Fibroblast of the conjunctiva (primary cell): ENCODE data around the gene RNF207.

ENCODE experiments used
- DNase-seq: peaks from one replicate; pipeline ENCODE4 v3.0.0-alpha.2; 2010; ENCODE audit warnings: low read depth

The RNF207 gene, protein sequence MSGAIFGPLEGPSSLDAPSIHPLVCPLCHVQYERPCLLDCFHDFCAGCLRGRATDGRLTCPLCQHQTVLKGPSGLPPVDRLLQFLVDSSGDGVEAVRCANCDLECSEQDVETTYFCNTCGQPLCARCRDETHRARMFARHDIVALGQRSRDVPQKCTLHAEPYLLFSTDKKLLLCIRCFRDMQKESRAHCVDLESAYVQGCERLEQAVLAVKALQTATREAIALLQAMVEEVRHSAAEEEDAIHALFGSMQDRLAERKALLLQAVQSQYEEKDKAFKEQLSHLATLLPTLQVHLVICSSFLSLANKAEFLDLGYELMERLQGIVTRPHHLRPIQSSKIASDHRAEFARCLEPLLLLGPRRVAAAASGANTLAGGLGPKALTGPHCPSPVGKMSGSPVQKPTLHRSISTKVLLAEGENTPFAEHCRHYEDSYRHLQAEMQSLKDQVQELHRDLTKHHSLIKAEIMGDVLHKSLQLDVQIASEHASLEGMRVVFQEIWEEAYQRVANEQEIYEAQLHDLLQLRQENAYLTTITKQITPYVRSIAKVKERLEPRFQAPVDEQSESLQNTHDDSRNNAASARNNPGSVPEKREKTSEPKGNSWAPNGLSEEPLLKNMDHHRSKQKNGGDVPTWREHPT

DNA sequence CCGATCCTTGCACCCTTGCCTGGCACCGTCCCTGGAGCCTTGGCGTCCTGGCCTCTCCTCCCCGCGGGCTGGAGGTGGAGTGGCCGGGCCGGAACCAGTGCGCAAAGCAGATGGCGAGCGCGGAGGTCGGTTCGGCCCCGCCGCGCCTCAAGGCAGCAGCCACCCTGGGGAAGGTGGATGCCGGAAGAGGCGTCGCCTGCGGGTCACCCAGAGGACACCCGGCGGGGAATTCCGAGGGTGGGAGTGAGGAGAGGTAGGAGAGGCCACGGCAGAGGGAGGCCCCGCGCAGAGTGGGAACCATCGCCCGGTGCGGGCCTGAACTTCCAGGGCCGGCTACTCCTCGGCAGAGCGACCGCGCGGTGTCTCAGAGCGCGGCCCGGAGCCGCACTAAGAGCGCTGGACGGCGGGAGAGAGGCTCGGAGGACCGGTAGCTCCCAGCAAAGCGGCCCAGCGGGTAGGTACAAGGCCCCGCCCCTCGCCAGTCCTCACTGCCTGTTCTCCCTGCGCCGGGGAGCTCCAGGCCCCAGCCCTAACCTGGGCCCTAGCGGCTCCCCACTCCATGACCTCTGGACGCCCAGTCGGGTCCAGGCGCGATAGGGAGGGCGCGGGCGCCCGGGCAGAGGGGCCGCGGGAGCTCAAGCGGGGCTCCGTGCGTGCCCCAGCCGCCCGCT lies at the start of gene RNF207:
RNF207 (plus strand) TSS at position 271 of the 671 bp plus-strand sequence. CDS start 417 bp downstream, outside the sequence.
- DNase-seq = no peak

DNA sequence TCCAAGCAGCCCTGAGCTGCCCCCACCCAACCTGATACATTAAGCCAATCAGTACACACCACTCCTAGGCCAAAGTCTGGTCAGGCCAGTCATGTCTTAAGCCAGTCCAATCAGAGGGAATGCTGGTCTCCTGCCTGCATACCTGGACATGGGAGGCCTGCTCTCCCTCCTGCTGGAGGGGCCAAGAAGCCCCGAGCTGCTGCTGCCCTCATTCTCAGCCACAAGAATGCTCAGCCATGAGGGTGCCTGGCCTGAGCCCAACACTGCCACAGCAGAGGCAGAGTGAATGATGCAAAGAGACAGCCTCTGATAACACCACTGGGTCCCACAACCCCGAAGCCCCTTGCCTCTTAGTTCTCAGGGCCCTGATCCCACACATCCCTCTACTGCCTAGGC lies 48.8 kb upstream of the RNF207 start:
- DNase-seq = no peak

DNA sequence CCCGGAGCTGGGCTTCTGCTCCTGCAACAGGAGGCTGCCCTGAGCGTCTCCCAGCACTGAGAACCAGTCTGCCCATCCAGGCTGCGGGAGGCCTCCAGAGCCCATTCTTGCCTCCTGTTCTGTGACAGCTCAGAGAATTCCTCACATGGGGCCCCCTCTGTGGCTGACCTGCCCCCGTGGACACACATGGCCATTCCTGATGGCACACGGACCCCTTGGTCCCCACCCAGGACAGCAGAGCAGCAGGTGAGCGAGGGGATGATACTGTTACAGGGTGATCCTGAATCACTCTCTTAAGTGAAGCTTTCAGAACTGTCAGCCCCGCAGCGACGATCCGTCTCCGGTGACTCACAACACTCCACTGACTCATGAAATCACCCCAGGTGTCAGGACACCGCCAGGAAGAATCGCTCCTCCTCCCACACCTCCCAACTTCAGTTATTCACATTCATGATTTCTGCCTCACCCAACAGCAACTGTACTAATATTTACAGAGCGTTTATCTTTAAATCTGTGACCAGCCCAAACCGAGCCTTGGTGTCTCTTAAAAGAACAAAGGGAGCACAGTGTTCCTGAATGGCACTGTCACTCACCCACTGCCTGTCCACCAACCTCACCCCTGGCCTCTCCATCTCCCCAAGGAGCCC lies 48.3 kb upstream of the RNF207 start:
- DNase-seq = no peak

DNA sequence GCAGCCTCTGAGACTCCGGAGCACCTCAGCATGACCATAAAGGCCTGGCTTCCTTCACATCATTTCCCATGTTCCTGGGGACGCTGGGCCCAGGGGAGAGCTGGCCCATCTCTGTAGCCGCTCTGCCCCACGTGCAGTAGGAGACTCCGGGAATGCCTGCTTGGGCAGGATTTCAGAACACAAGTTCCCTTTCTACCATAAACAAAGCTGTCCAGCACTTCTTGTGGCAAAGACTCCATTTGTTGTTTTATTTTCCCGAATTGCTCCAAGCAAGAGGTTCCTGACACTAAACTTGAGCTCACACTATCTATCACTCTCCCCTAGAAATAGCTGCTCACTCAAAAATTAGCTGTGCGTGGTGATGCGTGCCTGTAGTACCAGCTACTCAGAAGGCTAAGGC lies 47.7 kb upstream of the RNF207 start:
- no peak for DNase-seq

DNA sequence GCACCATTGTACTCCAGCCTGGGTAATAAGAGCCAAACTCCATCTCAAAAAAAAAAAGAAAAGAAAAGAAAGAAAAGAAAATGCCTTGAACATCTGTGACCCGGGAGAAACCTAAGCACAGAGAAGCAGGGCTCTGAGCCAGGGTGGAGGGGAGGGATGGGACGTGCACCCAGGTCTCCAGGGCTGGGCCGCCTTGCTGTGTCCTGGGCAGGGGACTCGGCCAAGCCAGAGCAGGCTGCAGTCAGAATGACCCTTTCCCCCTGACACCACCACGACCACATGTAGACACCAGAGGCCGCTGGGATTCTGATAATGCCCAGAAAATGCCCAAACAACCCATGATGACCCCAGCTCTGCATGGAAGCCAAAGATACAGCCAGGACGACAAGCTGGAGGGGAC lies 43.6 kb upstream of the RNF207 start:
- DNase-seq = no peak

DNA sequence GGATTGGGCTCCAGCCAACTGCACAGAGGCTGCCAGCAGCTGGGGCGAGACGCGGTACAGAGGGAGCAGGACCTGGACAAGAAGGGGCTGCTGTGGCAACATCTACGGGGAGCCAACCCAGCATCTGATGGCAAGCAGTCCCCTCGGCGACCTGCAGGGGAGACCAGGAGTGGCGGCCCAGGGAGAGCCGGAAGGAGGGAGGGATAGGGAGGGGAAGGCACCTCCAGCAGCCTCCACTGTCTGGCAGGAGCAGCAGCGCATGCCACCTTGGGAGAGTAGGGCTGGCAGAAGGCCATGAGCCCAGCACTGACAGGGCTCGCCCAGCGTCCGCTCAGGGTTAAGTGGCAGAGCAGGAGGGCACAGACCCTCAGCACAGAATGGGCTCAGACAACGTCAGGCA lies 43.1 kb upstream of the RNF207 start:
- no peak for DNase-seq

DNA sequence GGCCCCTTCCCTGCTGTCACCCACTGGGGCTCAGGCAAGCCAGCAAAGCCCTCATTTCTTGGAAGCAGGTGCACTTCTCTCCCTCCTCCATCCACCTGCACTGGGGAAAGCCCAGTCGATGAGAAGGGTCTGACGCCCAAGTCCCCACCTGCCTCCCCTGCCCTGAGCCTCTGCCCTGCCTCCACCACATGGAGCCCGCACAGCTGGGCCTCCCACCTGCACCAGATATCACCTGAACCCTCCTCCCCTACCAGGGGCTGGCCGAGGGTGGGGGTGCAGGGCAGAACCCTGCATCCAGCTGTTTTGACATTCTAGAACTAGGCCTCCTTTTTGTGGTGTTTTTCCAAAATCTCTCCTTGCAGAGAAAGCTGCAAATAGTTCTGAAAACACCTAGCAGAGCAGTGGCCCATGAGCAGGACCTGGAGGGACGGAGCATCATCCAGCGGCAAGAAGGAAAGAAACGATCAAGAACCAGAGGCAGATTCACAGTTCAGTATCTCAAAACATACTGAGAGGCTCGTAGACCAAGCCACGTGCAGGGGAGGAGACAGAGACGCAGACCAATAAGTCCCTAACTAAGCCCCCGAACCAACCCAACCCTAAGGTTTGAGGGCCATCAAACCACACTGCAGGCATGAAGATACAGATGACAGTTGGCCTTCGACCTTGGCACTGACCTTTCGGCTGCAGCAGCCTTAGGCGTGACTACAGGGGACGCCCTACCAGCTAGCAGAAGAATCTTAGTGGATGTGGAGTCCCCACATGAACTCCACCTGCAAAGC lies 42.5 kb upstream of the RNF207 start:
- DNase-seq = no peak

DNA sequence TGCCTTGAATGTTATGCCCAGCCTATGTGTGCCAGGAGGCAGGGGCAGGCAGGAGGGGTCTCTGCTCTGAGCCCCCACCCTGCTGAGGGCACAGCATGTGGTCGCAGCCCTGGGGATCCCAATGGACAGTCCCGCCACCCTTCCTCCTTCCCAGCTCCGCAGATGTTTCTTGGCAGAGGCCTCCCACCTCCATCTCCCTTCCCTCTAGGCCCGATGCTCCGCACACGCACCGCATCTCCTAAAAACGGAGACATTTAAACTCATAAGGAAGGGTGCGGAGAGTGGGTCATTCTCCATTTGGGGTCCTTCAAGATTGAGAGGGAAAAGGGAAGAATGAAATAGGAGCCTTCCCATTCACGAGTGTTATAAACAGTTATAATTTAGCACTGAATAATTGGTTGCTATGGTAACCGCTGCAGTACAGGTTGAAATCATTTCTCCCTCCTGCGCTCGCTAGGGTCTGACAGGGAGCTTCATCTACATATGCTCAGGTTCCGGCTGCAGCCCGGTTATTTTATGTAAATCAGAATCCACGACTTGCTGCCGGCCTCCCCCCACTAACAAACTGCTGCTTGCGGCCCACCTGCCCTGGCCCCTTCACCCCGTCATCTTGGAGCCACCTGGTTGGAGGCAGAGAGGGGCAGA lies 41.8 kb upstream of the RNF207 start:
- no peak for DNase-seq

DNA sequence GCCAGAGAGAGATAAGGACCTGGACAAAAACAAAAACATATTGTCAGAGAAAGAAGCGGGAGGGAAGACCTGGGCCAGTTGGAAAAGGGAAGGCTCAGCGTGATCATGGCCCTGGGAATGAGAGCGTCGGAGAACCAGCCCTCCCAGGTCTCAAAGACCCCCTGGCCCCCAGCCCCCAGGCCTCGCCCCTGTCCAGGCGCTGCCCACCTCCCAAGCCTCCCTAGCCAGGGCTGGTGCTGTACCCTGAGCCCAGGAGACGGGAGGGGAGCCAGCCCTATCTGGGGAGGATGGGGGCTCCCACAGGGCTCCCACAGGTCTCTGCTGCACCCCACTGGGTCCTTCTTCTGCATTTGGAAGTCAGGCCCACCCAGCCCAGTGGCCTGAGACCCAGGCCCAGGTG lies 40.9 kb upstream of the RNF207 start:
- no peak for DNase-seq

DNA sequence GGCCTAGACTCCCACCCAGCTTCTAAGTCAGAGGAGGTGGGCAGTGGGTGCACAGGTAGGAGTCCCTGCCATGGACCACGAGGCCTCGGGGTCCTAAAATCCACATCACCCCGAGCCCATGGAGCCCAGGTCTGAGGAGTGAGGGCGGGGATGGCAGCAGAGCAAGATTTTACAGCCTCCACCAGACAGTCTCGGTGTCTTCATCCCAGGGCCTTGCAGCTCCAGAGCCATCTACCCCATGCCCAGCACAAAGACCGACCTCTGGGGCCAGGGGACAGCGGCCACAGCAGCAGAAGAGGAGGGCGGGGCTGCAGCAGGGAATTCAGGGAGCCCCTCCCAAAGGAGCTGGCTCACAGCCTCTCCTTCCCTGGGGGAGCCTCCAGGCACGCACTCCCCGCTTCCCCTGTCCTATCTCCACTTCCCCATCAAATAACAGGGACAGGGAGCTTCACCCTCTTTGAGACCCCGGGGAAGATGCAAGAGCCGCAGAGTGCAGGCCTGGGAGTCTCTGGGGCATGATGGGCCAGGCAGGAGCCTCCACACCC lies 40.4 kb upstream of the RNF207 start:
- DNase-seq = no peak

DNA sequence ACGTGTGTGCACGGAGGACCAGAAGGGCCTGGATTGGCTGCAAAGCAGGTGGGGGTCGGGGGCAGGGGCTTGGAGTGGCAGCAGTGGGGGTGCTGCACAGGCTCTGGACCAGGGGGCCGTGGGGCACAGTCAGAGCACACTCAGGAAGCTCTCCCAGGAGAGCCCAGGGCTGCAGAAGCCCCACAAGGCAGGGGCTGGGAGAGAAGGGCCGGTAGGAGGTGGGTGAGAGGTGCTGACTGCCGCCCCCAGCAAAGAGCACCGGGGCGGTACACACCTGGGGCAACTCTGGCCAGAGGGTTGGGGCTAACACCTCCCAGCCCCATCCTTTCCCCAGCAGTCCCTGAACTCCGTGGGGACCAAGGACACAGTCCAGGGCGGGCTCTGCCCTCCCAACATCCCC lies 39.7 kb upstream of the RNF207 start:
- DNase-seq = no peak

DNA sequence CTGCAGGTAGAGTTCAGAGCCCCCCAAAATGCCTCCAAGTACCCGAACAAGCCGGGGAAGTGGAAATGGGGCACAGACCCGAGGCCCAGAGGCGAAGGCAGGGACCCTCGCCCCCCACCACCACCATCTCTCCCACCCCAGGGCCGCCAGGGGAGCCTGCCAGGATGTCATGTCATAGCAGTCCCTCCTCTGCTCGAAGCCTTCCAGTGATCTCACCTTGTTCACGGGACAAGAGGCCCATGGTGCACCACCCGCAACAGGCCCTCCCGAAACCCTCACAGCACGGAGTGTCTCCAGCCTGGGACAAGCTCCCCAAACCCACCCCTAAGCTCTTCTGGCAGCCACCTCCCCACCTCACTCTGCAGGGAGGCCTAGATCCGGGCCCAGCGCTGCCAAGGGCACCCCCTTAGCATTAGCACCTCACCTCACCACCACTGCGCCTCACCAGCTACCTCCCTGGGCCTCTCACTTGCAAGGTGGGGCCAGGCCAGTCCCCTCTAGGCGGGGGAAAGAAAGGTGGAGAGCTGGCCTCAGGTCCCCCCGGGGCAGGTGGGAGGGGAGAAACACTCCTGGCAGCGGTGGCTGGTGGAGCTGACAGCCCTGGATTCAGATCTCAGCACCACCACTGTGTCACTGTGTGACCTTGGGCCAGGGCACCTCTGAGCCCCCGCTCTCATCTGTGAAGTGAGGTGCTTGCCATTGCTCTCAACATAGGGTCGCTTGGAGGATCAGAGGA lies 39.1 kb upstream of the RNF207 start:
- no peak for DNase-seq

DNA sequence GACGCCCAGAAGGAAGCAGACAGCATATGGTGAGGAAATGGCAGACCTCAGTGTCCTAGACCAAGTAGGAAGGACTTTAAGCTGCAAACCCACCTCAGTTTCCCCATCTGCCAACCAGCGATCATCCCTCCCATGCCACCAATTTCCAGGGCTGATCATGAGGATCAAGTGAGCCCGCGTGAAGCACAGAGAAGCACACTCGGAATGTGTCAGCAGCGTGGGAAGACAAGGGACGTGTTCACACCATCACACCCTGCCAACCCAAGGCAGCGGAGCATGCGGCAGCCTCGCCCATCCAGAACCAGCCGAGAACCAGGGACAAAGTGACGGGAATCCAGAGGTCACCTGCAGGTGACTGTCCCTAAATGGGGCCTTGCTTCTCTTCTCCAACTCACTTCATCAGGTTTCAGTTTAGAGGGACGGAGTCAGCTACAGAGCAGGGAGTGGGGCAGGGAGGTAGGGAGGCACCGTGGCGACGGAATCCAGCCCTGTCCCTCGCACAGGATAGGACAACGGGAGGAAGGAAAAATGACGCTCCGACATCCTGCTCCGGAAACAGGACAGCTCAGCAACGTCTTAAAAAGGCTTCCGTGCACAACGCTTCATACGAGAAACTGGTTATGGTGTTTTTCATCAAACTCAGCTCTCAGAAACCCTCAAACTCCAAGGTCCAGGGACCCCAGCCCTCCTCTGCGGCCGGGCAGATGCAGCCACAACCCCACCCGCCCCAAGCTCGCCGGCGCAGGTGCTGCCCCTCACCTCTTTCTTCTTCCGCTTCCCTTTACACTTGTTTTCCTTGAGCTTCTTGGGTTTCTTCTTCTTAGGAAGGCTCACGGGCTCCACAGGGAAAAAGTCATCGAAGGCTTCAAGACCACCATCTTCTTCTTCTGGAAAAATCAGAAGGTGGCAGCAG lies 38.3 kb upstream of the RNF207 start:
- DNase-seq = no peak

DNA sequence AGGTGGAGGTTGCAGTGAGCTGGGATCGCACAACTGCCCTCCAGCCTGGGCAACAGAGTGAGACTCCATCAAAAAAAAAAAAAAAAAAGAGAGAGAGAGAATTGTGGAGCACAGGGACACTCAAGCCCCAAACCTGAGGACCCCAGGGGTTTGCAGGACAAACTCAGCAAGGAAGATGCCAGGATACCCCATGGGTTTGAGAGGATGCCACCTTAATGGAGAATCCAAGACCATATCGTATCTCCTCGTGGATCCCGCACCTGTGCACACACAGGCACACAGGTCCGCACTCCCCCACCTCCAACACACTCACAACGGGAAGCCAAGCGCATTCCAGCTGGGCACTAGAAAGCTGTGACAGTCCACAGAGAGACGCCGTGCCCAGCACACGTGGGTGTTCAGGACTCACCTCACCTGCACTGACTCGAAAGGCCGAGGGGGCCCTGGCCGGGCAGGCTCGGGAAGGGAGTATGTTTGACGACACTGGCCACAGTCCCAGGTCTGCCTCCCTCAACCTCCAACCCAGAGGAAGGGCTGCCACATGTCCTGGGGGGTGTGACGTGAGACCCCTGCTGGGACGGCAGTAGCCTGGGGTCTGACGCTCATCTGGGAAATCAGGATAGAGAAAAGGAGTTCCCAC lies 36.9 kb upstream of the RNF207 start:
- DNase-seq = no peak

DNA sequence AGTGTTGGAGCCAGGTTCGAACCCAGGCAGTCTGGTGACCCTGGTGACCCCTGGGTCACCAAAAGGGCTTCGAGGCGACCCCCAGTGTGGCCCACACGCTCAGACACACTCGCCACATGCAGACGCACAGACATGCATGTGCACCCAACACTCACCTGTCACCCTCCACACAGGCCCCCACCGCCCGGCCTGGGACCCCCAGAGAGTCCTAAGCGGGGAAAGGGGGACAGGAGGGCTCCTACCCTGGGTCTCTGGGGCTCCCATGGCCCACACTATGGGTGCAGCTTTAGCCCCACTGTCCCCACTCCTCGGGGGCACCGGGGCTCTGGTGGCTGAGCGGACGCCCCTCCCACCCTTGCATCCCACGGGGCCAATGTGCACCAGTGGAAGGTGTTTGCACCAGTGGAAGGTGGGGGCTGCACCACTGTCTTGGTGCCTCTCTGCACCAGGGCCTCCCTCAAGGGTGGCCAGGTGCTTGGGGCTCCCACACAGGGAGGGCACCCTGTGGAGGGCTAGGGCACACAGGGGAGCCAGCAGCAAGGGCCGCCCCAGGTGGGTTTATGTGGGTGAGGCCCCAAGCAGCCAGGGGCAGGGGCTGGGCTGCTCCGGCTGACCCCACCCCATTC lies 35.7 kb upstream of the RNF207 start:
- DNase-seq = no peak

DNA sequence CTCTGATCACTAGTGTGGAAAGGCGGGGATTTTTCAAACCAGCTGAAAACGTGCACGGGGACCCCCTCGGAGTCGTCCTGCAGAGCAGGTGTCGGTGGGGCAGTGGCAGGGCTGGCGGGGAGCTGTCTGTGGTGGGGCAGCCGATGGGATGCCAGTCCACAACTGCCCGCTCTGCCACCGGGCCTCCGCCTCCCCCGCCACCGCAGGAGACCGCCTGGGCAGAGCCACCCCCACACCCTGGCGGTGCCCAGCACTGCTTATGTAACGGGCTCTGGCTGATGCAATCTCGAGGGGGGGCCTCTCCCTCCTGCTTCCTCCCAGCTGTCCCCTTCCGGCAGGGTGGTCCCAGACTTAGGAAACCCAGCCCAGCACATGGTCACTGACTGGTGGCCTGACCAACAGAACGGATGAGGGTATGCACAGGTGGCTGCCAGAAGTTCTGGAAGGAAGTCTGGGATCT lies 35.1 kb upstream of the RNF207 start:
- DNase-seq = no peak

DNA sequence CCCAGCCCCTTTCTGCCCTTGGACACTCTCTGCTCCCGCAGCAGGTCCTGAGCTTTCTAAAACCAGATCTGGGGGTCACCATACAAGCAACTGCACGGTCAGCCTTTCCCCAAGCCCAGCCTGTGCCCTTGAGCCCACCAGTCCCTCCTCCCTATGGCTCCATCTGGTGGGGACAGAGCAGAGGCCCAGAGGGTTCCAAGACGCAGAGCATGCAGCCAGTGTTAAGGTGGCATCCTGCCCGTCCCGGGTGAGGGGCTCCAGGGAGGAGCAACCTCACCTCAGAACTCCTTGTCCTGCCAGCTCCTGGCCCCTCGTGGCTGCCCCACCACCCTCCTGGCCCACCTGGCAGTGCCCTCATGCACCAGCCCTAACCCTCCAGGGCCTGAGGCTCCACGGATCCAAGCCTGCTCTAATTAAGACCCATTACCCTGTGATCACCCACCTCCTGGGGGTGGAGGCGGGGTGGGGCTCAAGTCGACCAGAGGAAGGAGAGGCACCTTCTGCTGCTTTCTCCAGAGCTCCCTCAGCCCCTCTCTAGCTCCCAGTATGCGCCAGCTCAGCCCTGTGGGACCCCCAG lies 34.3 kb upstream of the RNF207 start:
- DNase-seq = no peak

DNA sequence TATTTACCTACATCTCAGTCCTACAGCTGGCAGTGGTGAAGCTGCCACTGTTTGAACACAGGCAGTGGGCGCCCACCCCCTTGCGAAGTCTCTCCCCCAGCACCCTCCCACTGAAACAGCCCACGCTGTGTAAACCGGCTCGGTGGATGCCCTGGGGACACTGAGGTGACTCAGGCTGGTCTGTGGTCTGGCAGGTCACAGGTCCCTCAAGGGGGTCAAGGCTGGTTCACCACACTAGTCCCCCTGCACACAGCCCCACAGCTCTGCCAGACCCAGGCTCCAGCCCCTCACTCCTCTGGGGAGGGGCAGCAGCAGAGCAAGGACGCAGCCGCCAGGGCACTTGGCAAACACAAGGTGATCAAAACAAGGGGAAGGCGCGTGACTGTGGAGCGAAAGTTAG lies 33.4 kb upstream of the RNF207 start:
- no peak for DNase-seq
